Activated CD8-positive, alpha-beta memory T cell treated with anti-CD3 and anti-CD28 coated beads, Interleukin-2, amount 10 ng/mL, durations not matched to agents 7 days and 5 days (primary cell): Measurements from ENCODE around the gene HELZ. TPM values are rescaled to one million over a fixed set of nuclear protein-coding genes. Genes with fewer than 3 reads are reported as not detected.

Source experiments
- ATAC-seq: fragments of 150-1000 bp; cut with Tn5 transposase; one replicate; pipeline ENCODE4 v1.10.0; 2021; ENCODE audit warnings: moderate library complexity
- CTCF ChIA-PET: fragments of 350-600 bp; sonication (Branson Sonifier 250); formaldehyde crosslinking; loops from one replicate; lab custom pipeline; 2021; ENCODE audit warnings: antibody characterized with exemption; lab: Charles Lee
- DNase-seq: peaks from one replicate; pipeline ENCODE4 v3.0.0-alpha.2; 2020
- H3K27ac Mint-ChIP-seq: one replicate; pipeline ENCODE4 v1.8.0; 2021; ENCODE audit warnings: mild to moderate bottlenecking, mixed read lengths
- H3K27me3 Mint-ChIP-seq: one replicate; pipeline ENCODE4 v1.8.0; 2021; ENCODE audit warnings: mixed read lengths
- H3K36me3 Mint-ChIP-seq: one replicate; pipeline ENCODE4 v1.8.0; 2021; ENCODE audit warnings: mild to moderate bottlenecking, mixed read lengths
- H3K4me1 Mint-ChIP-seq: one replicate; pipeline ENCODE4 v1.8.0; 2021; ENCODE audit warnings: mixed read lengths
- H3K4me3 Mint-ChIP-seq: one replicate; pipeline ENCODE4 v1.8.0; 2021; ENCODE audit warnings: mild to moderate bottlenecking, moderate library complexity, mixed read lengths
- H3K9me3 Mint-ChIP-seq: one replicate; pipeline ENCODE4 v1.8.0; 2022; ENCODE audit warnings: low read depth, mixed read lengths
- total RNA-seq, 2 experiments: library from RNA; stranded (reverse); gene quantifications; one replicate each; pipeline ENCODE4 v1.2.3, GENCODE V29; 2021

HELZ gene
- total RNA-seq, 2 experiments from 2014 or later, result 77.5 to 102 TPM

- H3K27ac Mint-ChIP-seq, result no peak overlapping the region
- no peaks in the 10 kb centered on the region for H3K27me3 Mint-ChIP-seq
- H3K4me1 Mint-ChIP-seq, result peaks cover 1% of the 10 kb centered on the region
- no peaks in the 10 kb centered on the region for H3K9me3 Mint-ChIP-seq
- no peak overlapping the region for H3K4me3 Mint-ChIP-seq
- DNase-seq (no peak), ATAC-seq (no peak)
- H3K36me3 Mint-ChIP-seq, result peaks cover 36% of the 10 kb centered on the region
- CTCF ChIA-PET, result no interaction called here
Observed at GRCh38 chr17:67125417-67125816, 119.6 kb downstream of the HELZ start.

- ATAC-seq (no peak), DNase-seq (no peak)
- Mint-ChIP-seq H3K27ac (no peak overlapping the region), H3K4me1 (peaks cover 1% of the 10 kb centered on the region), H3K4me3 (no peak overlapping the region), H3K36me3 (peaks cover 40% of the 10 kb centered on the region), H3K9me3 (no peaks in the 10 kb centered on the region), H3K27me3 (no peaks in the 10 kb centered on the region)
- CTCF ChIA-PET, result no interaction called here
Observed at GRCh38 chr17:67124450-67125148, 120.4 kb downstream of the HELZ start.

GRCh38 chr17:67123699-67124098, 121.3 kb downstream of the HELZ start:
- ATAC-seq (no peak), DNase-seq (no peak)
- CTCF ChIA-PET, result no interaction called here
- no peak overlapping the region for H3K4me3 Mint-ChIP-seq
- peaks cover 1% of the 10 kb centered on the region for H3K4me1 Mint-ChIP-seq
- no peaks in the 10 kb centered on the region for H3K27me3 Mint-ChIP-seq
- peaks cover 45% of the 10 kb centered on the region for H3K36me3 Mint-ChIP-seq
- H3K27ac Mint-ChIP-seq, result no peak overlapping the region
- H3K9me3 Mint-ChIP-seq, result no peaks in the 10 kb centered on the region

- DNase-seq (no peak), ATAC-seq (no peak)
- Mint-ChIP-seq H3K36me3 (peaks cover 56% of the 10 kb centered on the region), H3K27me3 (no peaks in the 10 kb centered on the region), H3K9me3 (peaks cover 5% of the 10 kb centered on the region), H3K4me3 (no peak overlapping the region), H3K27ac (no peak overlapping the region), H3K4me1 (peaks cover 2% of the 10 kb centered on the region)
- CTCF ChIA-PET, result interaction anchor here (0.9 kb wide), 1 partner anchor 19 kb away, joined by 3 read pairs; no protein-coding TSS in a partner anchor
Observed at GRCh38 chr17:67121316-67121891, 123.6 kb downstream of the HELZ start.

GRCh38 chr17:67119102-67119501, 125.9 kb downstream of the HELZ start:
- peaks cover 13% of the 10 kb centered on the region for H3K9me3 Mint-ChIP-seq
- peaks cover 14% of the 10 kb centered on the region for H3K4me1 Mint-ChIP-seq
- H3K27ac Mint-ChIP-seq, result no peak overlapping the region
- CTCF ChIA-PET, result interaction anchor here (0.5 kb wide), 1 partner anchor 172 kb away, joined by 3 read pairs; no protein-coding TSS in a partner anchor
- no peak overlapping the region for H3K4me3 Mint-ChIP-seq
- no peak for ATAC-seq
- DNase-seq, result no peak
- H3K36me3 Mint-ChIP-seq, result peaks cover 71% of the 10 kb centered on the region
- no peaks in the 10 kb centered on the region for H3K27me3 Mint-ChIP-seq

GRCh38 chr17:67116045-67116575, 128.9 kb downstream of the HELZ start:
- peaks cover 13% of the 10 kb centered on the region for H3K4me1 Mint-ChIP-seq
- CTCF ChIA-PET, result interaction anchor here (1.5 kb wide), 1 partner anchor 10 kb away, joined by 5 read pairs; no protein-coding TSS in a partner anchor
- no peak overlapping the region for H3K27ac Mint-ChIP-seq
- no peaks in the 10 kb centered on the region for H3K27me3 Mint-ChIP-seq
- ATAC-seq, result no peak
- H3K36me3 Mint-ChIP-seq, result peaks cover 78% of the 10 kb centered on the region
- DNase-seq, result no peak
- no peak overlapping the region for H3K4me3 Mint-ChIP-seq
- H3K9me3 Mint-ChIP-seq, result peaks cover 13% of the 10 kb centered on the region

GRCh38 chr17:67115401-67115800, 129.6 kb downstream of the HELZ start:
- CTCF ChIA-PET, result no interaction called here
- Mint-ChIP-seq H3K4me3 (no peak overlapping the region), H3K4me1 (peaks cover 13% of the 10 kb centered on the region), H3K9me3 (peaks cover 13% of the 10 kb centered on the region), H3K27ac (no peak overlapping the region), H3K27me3 (no peaks in the 10 kb centered on the region), H3K36me3 (peaks cover 76% of the 10 kb centered on the region)
- no peak for ATAC-seq
- no peak for DNase-seq

GRCh38 chr17:67113486-67113885, 131.5 kb downstream of the HELZ start:
- H3K4me3 Mint-ChIP-seq, result no peak overlapping the region
- H3K4me1 Mint-ChIP-seq, result peaks cover 13% of the 10 kb centered on the region
- DNase-seq (no peak), ATAC-seq (no peak)
- H3K27me3 Mint-ChIP-seq, result no peaks in the 10 kb centered on the region
- H3K36me3 Mint-ChIP-seq, result peaks cover 71% of the 10 kb centered on the region
- H3K9me3 Mint-ChIP-seq, result peaks cover 13% of the 10 kb centered on the region
- CTCF ChIA-PET, result no interaction called here
- H3K27ac Mint-ChIP-seq, result no peak overlapping the region

GRCh38 chr17:67111808-67112207, 133.2 kb downstream of the HELZ start:
- CTCF ChIA-PET, result no interaction called here
- no peak for ATAC-seq
- DNase-seq, result no peak
- Mint-ChIP-seq H3K4me1 (peaks cover 13% of the 10 kb centered on the region), H3K27ac (no peak overlapping the region), H3K36me3 (peaks cover 68% of the 10 kb centered on the region), H3K27me3 (no peaks in the 10 kb centered on the region), H3K9me3 (peaks cover 10% of the 10 kb centered on the region), H3K4me3 (no peak overlapping the region)

- H3K36me3 Mint-ChIP-seq, result peaks cover 63% of the 10 kb centered on the region
- CTCF ChIA-PET, result no interaction called here
- H3K4me1 Mint-ChIP-seq, result peaks cover 11% of the 10 kb centered on the region
- H3K27ac Mint-ChIP-seq, result no peak overlapping the region
- DNase-seq, result no peak
- H3K4me3 Mint-ChIP-seq, result no peak overlapping the region
- ATAC-seq, result no peak
- H3K9me3 Mint-ChIP-seq, result peaks cover 7% of the 10 kb centered on the region
- no peaks in the 10 kb centered on the region for H3K27me3 Mint-ChIP-seq
Observed at GRCh38 chr17:67111327-67111726, 133.7 kb downstream of the HELZ start.

- ATAC-seq, result no peak
- CTCF ChIA-PET, result no interaction called here
Observed at GRCh38 chr17:67110619-67111018, 134.4 kb downstream of the HELZ start.

GRCh38 chr17:67109111-67109510, 135.9 kb downstream of the HELZ start:
- Mint-ChIP-seq H3K4me1 (peaks cover 4% of the 10 kb centered on the region), H3K36me3 (peaks cover 60% of the 10 kb centered on the region), H3K4me3 (no peak overlapping the region), H3K27ac (no peak overlapping the region), H3K9me3 (no peaks in the 10 kb centered on the region), H3K27me3 (no peaks in the 10 kb centered on the region)
- ATAC-seq (no peak), DNase-seq (no peak)
- CTCF ChIA-PET, result interaction anchor here (1.2 to 1.3 kb wide), 2 partner anchors 82 to 92 kb away, joined by 3 read pairs; no protein-coding TSS in a partner anchor

More at GRCh38 chr17:67110619-67111018, 134.4 kb downstream of the HELZ start:
- Mint-ChIP-seq H3K4me1 (peaks cover 6% of the 10 kb centered on the region), H3K27ac (no peak overlapping the region), H3K36me3 (peaks cover 59% of the 10 kb centered on the region), H3K9me3 (peaks cover 1% of the 10 kb centered on the region), H3K27me3 (no peaks in the 10 kb centered on the region), H3K4me3 (no peak overlapping the region)
- DNase-seq, result no peak

GRCh38 chr17:67107811-67108775, 136.9 kb downstream of the HELZ start:
- CTCF ChIA-PET, result interaction anchor here (1.0 to 1.3 kb wide), 4 partner anchors 21 to 98 kb away, joined by 3 read pairs; no protein-coding TSS in a partner anchor
- Mint-ChIP-seq H3K4me1 (peaks cover 7% of the 10 kb centered on the region), H3K9me3 (no peaks in the 10 kb centered on the region), H3K36me3 (peaks cover 61% of the 10 kb centered on the region), H3K27me3 (no peaks in the 10 kb centered on the region), H3K27ac (no peak overlapping the region), H3K4me3 (no peak overlapping the region)
- DNase-seq, result no peak
- ATAC-seq, result no peak
